NB4 (cell line): ENCODE measurements around the gene POMP.

ENCODE experiments used
- POLR2A ChIP-seq: IDR thresholded peaks from 2 replicates; pipeline ENCODE4 v1.6.1; 2011; ENCODE audit warnings: mild to moderate bottlenecking; ENCODE audit not compliant: insufficient read length; ENCODE audit errors: extremely low read depth
- TF ChIP-seq, protein P1 (sequence below): IDR thresholded peaks from one replicate; pipeline ENCODE4 v1.5.1; 2012; ENCODE audit warnings: low read depth, low read length

- TF ChIP-seq, protein P1, sequence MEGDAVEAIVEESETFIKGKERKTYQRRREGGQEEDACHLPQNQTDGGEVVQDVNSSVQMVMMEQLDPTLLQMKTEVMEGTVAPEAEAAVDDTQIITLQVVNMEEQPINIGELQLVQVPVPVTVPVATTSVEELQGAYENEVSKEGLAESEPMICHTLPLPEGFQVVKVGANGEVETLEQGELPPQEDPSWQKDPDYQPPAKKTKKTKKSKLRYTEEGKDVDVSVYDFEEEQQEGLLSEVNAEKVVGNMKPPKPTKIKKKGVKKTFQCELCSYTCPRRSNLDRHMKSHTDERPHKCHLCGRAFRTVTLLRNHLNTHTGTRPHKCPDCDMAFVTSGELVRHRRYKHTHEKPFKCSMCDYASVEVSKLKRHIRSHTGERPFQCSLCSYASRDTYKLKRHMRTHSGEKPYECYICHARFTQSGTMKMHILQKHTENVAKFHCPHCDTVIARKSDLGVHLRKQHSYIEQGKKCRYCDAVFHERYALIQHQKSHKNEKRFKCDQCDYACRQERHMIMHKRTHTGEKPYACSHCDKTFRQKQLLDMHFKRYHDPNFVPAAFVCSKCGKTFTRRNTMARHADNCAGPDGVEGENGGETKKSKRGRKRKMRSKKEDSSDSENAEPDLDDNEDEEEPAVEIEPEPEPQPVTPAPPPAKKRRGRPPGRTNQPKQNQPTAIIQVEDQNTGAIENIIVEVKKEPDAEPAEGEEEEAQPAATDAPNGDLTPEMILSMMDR = no peak
- TF ChIP-seq POLR2A = no peak
These were observed 66.2 kb downstream of the POMP start for GRCh38 chr13:28725046-28725610.
